Activated CD4-positive, alpha-beta memory T cell treated with anti-CD3 and anti-CD28 coated beads, Interleukin-2, amount 10 ng/mL, durations not matched to agents 7 days and 5 days (primary cell): ENCODE results near the gene SEMA4A. TPM values are rescaled to one million over a fixed set of nuclear protein-coding genes. Genes with fewer than 3 reads are reported as not detected.
A peak's percentile ranks its signal among the peaks of the same experiment; 100 is the strongest.

Source experiments
- CTCF ChIA-PET: fragments of 350-600 bp; sonication (Branson Sonifier 250); formaldehyde crosslinking; loops from one replicate; lab custom pipeline; 2021; ENCODE audit warnings: antibody characterized with exemption, inconsistent platforms; lab: Charles Lee
- POLR2A ChIA-PET: fragments of 350-600 bp; sonication (Branson Sonifier 250); formaldehyde crosslinking; loops from one replicate; lab custom pipeline; 2021; ENCODE audit warnings: antibody characterized with exemption; lab: Charles Lee
- DNase-seq: peaks from one replicate; pipeline ENCODE4 v3.0.0-alpha.2; 2020
- H3K27ac Mint-ChIP-seq: one replicate; pipeline ENCODE4 v1.8.0; 2021; ENCODE audit warnings: mild to moderate bottlenecking, mixed read lengths
- H3K27me3 Mint-ChIP-seq: one replicate; pipeline ENCODE4 v1.8.0; 2021; ENCODE audit warnings: mixed read lengths
- H3K36me3 Mint-ChIP-seq: one replicate; pipeline ENCODE4 v1.8.0; 2021; ENCODE audit warnings: low read depth, mixed read lengths
- H3K4me1 Mint-ChIP-seq: one replicate; pipeline ENCODE4 v1.8.0; 2021; ENCODE audit warnings: mixed read lengths
- H3K4me3 Mint-ChIP-seq: one replicate; pipeline ENCODE4 v1.8.0; 2021; ENCODE audit warnings: mild to moderate bottlenecking, mixed read lengths
- H3K9me3 Mint-ChIP-seq: one replicate; pipeline ENCODE4 v1.8.0; 2021; ENCODE audit warnings: mixed read lengths
- total RNA-seq, 2 experiments: library from RNA; stranded (reverse); gene quantifications; one replicate each; pipeline ENCODE4 v1.2.3, GENCODE V29; 2021

Gene SEMA4A
- total RNA-seq, 2 experiments from 2014 or later, result 20.8 to 21.5 TPM

DNA sequence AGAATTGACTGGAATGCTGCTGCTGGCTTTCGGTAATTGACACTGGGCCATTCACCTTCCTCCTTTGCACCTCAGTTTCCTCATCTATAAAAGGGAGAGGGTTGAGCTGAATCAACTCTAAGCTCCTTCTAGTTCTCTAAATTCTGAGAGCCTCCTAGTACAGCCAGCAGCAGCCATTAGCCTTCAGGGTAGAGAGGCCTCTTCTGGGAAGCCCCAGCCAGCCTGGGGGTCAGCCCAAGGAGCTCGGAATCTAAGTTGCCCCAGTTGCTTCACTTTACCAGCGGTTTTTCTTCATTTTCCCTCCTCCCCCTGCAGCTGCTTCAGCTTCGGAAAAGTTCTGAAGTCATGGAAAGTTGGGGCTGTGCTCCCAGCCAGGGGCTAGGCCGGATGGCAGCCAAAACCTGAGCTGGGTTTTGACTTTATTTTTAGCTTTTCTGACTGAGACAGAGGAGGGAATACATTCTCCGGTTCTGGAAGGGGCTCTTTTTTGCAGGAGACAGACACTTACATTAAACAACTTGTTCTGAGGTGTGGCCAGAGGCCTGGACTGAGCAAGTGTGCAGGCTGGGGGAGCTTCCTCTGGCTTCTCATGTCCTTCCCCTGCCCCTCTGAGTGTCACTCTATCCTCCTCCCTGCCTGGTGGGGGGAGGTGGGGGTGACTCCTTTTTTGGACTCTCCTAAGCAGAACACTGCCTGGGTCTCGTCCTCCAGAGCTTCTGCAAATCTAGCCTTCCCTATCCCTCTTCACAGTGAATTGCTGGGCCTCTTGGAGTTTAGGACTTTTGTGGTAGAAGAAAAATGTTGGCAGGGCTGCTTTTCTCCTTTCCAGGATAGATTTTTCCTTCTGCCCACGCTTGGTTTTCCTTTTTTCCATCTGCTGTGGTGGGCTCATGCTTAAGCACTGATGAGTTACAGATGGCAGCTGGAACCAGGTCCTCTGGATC lies 24.5 kb upstream of the SEMA4A start:
- ChIA-PET POLR2A (interaction anchor here (0.9 to 8.9 kb wide), 10 partner anchors 8 to 902 kb away, joined by 3 to 222 read pairs (median 4); partner anchors contain the start of genes LMNA and PMF1), CTCF (interaction anchor here (0.6 to 11.4 kb wide), 18 partner anchors 9 to 190 kb away, joined by 3 to 612 read pairs (median 5); partner anchors contain the start of genes LMNA and PMF1)
- Mint-ChIP-seq H3K9me3 (no peaks in the 10 kb centered on the region), H3K4me1 (peaks cover 63% of the 10 kb centered on the region), H3K27me3 (no peaks in the 10 kb centered on the region), H3K36me3 (peaks cover 9% of the 10 kb centered on the region), H3K27ac (no peak overlapping the region), H3K4me3 (no peak overlapping the region)
- no peak for DNase-seq

DNA sequence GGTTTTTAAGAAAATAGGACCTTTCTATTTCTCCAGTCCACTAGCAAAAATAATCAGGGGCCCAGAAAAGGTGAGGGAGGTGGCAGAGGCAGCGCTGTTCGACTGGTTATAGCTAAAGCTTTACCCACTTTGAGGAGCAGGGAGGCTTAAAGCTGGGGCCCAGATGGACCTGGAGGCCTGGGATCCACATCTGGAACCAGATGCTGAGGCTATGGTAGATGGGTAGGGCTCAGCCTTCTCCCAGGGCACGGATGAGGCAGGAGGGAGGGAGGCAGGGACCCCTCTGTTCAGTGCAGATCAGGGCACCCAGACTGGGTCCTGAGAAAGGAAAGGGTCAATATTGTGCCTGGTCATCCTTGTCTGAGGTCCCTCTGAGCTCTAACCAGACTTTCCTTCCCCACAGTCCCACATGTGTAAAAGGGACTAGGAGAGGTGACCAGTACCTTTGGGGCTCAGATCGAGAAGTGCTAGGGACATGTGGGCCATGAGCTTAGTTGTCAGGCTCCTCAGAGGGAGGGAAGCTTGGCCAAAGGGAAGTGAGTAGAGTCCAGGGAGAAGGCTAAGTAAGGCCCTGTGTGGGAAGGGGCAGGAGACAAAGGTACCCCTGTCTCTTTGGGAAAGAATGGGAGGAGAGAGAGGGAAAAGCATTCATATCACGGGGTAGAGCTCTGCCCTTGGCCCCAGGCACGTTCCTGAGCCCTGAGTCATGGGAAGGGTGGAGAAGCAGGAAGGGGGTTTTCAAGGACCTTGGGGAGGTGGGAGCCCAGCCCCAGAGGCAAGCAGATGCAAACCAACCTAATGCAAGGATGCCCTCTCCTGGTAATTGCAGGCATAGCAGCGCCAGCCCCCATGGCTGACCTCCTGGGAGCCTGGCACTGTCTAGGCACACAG lies 23.5 kb upstream of the SEMA4A start:
- Mint-ChIP-seq H3K4me1 (peaks cover 53% of the 10 kb centered on the region), H3K9me3 (no peaks in the 10 kb centered on the region), H3K36me3 (peaks cover 14% of the 10 kb centered on the region), H3K4me3 (no peak overlapping the region), H3K27me3 (no peaks in the 10 kb centered on the region), H3K27ac (no peak overlapping the region)
- POLR2A ChIA-PET, result interaction anchor here (0.8 to 8.9 kb wide), 10 partner anchors 15 to 195 kb away, joined by 3 to 222 read pairs (median 4); partner anchors contain the start of genes LMNA and PMF1
- CTCF ChIA-PET, result interaction anchor here (0.6 to 11.4 kb wide), 16 partner anchors 12 to 208 kb away, joined by 3 to 612 read pairs (median 5); partner anchors contain the start of genes CCT3, LMNA and PMF1
- peak; percentile 83 for DNase-seq

DNA sequence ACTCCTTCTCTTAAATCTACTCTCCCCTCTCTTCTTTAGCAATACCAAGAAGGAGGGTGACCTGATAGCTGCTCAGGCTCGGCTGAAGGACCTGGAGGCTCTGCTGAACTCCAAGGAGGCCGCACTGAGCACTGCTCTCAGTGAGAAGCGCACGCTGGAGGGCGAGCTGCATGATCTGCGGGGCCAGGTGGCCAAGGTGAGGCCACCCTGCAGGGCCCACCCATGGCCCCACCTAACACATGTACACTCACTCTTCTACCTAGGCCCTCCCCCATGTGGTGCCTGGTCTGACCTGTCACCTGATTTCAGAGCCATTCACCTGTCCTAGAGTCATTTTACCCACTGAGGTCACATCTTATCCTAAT lies 22.8 kb upstream of the SEMA4A start:
- peaks cover 47% of the 10 kb centered on the region for H3K4me1 Mint-ChIP-seq
- ChIA-PET POLR2A (interaction anchor here (0.8 to 8.9 kb wide), 5 partner anchors 15 to 115 kb away, joined by 3 to 222 read pairs (median 8); partner anchors contain the start of gene LMNA), CTCF (interaction anchor here (1.3 to 11.4 kb wide), 10 partner anchors 12 to 207 kb away, joined by 3 to 612 read pairs (median 6); partner anchors contain the start of genes CCT3, LMNA and PMF1)

DNA sequence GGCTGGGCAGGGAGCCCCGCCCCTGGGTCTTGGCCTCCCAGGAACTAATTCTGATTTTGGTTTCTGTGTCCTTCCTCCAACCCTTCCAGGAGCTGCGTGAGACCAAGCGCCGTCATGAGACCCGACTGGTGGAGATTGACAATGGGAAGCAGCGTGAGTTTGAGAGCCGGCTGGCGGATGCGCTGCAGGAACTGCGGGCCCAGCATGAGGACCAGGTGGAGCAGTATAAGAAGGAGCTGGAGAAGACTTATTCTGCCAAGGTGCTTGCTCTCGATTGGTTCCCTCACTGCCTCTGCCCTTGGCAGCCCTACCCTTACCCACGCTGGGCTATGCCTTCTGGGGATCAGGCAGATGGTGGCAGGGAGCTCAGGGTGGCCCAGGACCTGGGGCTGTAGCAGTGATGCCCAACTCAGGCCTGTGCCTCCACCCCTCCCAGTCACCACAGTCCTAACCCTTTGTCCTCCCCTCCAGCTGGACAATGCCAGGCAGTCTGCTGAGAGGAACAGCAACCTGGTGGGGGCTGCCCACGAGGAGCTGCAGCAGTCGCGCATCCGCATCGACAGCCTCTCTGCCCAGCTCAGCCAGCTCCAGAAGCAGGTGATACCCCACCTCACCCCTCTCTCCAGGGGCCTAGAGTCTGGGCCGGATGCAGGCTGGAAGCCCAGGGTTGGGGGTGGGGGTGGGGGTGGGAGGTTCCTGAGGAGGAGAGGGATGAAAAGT lies 18.5 kb upstream of the SEMA4A start:
- H3K9me3 Mint-ChIP-seq, result no peaks in the 10 kb centered on the region
- ChIA-PET CTCF (interaction anchor here (1.1 to 1.5 kb wide), 3 partner anchors 22 to 185 kb away, joined by 3 read pairs; no protein-coding TSS in a partner anchor), POLR2A (interaction anchor here (1.0 to 1.5 kb wide), 3 partner anchors 11 to 29 kb away, joined by 3 to 5 read pairs (median 4); partner anchors contain the start of gene LMNA)
- no peak overlapping the region for H3K4me3 Mint-ChIP-seq
- H3K36me3 Mint-ChIP-seq, result peaks cover 25% of the 10 kb centered on the region
- H3K27me3 Mint-ChIP-seq, result no peaks in the 10 kb centered on the region
- peaks cover 6% of the 10 kb centered on the region for H3K4me1 Mint-ChIP-seq
- DNase-seq, result no peak
- no peak overlapping the region for H3K27ac Mint-ChIP-seq

More for the DNA sequence above, 22.8 kb upstream of the SEMA4A start:
- no peak overlapping the region for H3K4me3 Mint-ChIP-seq
- no peaks in the 10 kb centered on the region for H3K9me3 Mint-ChIP-seq
- H3K27me3 Mint-ChIP-seq, result no peaks in the 10 kb centered on the region
- peaks cover 14% of the 10 kb centered on the region for H3K36me3 Mint-ChIP-seq
- no peak overlapping the region for H3K27ac Mint-ChIP-seq
- DNase-seq, result no peak

DNA sequence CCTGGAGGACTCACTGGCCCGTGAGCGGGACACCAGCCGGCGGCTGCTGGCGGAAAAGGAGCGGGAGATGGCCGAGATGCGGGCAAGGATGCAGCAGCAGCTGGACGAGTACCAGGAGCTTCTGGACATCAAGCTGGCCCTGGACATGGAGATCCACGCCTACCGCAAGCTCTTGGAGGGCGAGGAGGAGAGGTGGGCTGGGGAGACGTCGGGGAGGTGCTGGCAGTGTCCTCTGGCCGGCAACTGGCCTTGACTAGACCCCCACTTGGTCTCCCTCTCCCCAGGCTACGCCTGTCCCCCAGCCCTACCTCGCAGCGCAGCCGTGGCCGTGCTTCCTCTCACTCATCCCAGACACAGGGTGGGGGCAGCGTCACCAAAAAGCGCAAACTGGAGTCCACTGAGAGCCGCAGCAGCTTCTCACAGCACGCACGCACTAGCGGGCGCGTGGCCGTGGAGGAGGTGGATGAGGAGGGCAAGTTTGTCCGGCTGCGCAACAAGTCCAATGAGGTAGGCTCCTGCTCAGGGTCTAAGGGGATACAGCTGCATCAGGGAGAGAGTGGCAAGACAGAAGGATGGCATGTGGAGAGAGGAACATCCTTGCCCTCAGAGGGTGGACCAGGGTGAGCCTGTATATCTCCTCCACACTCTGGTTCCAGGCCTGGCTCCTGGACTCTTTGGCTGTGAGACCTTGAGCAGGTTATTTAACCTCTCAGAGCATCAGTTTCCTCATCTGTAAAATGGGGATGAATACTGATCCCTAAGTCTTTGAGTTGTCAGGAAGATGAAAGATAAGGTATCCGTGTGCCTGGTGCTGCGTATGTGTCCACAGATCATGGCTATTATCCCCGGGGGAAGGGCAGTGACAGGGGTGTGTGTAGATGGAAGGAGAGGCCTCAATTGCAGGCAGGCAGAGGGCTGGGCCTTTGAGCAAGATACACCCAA lies 17.2 kb upstream of the SEMA4A start:
- Mint-ChIP-seq H3K9me3 (no peaks in the 10 kb centered on the region), H3K4me1 (no peaks in the 10 kb centered on the region), H3K27me3 (no peaks in the 10 kb centered on the region), H3K27ac (no peak overlapping the region), H3K4me3 (no peak overlapping the region), H3K36me3 (peaks cover 23% of the 10 kb centered on the region)
- DNase-seq, result no peak
- ChIA-PET CTCF (interaction anchor here (1.0 to 1.5 kb wide), 4 partner anchors 20 to 183 kb away, joined by 3 to 4 read pairs (median 3); no protein-coding TSS in a partner anchor), POLR2A (interaction anchor here (1.3 kb wide), 1 partner anchor 21 kb away, joined by 5 read pairs; the partner anchor contains the start of gene LMNA)

DNA sequence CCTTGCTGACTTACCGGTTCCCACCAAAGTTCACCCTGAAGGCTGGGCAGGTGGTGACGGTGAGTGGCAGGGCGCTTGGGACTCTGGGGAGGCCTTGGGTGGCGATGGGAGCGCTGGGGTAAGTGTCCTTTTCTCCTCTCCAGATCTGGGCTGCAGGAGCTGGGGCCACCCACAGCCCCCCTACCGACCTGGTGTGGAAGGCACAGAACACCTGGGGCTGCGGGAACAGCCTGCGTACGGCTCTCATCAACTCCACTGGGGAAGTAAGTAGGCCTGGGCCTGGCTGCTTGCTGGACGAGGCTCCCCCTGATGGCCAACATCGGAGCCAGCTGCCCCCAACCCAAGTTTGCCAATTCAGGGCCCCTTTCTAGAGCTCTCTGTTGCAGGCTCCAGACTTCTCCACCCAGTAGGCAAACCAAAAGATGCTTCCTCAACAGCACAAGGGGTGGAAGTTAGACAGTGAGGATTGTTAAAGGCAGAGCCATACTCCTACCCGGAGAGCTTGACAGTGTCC lies 16.4 kb upstream of the SEMA4A start:
- Mint-ChIP-seq H3K9me3 (no peaks in the 10 kb centered on the region), H3K36me3 (peaks cover 20% of the 10 kb centered on the region), H3K4me3 (no peak overlapping the region), H3K27me3 (no peaks in the 10 kb centered on the region), H3K27ac (no peak overlapping the region), H3K4me1 (no peaks in the 10 kb centered on the region)
- ChIA-PET CTCF (interaction anchor here (1.3 kb wide), 2 partner anchors 9 to 46 kb away, joined by 3 to 4 read pairs; no protein-coding TSS in a partner anchor), POLR2A (interaction anchor here (0.8 to 1.0 kb wide), 3 partner anchors 9 to 67 kb away, joined by 3 read pairs; no protein-coding TSS in a partner anchor)
- DNase-seq, result no peak

DNA sequence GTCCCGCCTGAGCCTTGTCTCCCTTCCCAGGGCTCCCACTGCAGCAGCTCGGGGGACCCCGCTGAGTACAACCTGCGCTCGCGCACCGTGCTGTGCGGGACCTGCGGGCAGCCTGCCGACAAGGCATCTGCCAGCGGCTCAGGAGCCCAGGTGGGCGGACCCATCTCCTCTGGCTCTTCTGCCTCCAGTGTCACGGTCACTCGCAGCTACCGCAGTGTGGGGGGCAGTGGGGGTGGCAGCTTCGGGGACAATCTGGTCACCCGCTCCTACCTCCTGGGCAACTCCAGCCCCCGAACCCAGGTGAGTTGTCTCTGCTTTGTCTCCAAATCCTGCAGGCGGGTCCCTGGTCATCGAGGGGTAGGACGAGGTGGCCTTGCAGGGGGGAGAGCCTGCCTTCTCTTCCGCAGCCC lies 14.9 kb upstream of the SEMA4A start:
- ChIA-PET CTCF (interaction anchor here (1.3 kb wide), 1 partner anchor 11 kb away, joined by 3 read pairs; no protein-coding TSS in a partner anchor), POLR2A (no interaction called here)
- H3K4me1 Mint-ChIP-seq, result no peaks in the 10 kb centered on the region
- no peak overlapping the region for H3K27ac Mint-ChIP-seq
- H3K4me3 Mint-ChIP-seq, result no peak overlapping the region
- H3K27me3 Mint-ChIP-seq, result no peaks in the 10 kb centered on the region
- peaks cover 20% of the 10 kb centered on the region for H3K36me3 Mint-ChIP-seq
- no peaks in the 10 kb centered on the region for H3K9me3 Mint-ChIP-seq
- no peak for DNase-seq

DNA sequence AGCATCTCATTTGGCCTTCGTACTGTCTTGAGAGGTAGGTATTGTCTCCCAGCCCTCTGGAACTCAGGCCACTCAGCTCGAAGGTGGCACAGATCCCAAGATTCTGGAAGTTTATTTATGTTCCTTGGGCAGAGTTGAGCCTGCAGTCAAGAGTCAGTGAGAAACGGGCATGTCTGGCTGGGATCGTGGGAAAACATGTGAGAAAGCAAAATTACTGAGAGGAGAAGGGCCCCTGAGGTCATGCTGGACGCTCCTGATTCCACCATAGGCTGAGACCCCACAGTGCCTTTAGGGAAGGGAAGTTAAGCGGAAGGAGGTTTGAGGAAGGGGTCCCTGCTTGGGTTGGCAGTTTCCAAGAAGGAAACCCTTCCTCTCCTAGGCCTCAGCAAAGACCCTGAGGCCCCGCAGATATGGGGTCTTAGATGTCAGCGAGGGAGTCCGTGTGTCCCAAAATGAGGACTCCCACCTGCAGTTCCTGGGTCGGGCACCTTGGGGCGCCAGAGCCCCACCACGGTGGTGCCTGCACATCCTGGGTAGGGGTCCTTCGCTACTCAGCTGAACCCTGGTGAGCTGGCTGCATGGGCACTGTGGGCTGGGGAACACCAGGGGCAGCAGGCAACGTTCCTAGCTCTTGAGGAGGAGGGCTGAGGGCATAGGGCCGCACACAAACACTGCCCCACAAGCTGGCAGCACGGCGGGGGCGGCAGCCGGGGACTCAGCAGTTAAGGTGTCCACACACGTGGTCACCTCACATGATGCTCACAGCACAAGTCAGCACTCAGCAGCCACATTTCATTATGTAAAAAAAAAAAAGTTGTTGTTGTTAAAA lies 12.3 kb upstream of the SEMA4A start:
- H3K4me1 Mint-ChIP-seq, result peaks cover 6% of the 10 kb centered on the region
- peaks cover 11% of the 10 kb centered on the region for H3K36me3 Mint-ChIP-seq
- no peaks in the 10 kb centered on the region for H3K9me3 Mint-ChIP-seq
- DNase-seq, result peak; percentile 34
- H3K27me3 Mint-ChIP-seq, result no peaks in the 10 kb centered on the region
- no peak overlapping the region for H3K27ac Mint-ChIP-seq
- H3K4me3 Mint-ChIP-seq, result no peak overlapping the region
- POLR2A ChIA-PET, result interaction anchor here (0.6 to 2.0 kb wide), 5 partner anchors 57 to 142 kb away, joined by 3 to 6 read pairs (median 5); partner anchors contain the start of genes PMF1 and SMG5
- CTCF ChIA-PET, result interaction anchor here (1.0 to 11.5 kb wide), 9 partner anchors 58 to 181 kb away, joined by 3 to 179 read pairs (median 5); no protein-coding TSS in a partner anchor

DNA sequence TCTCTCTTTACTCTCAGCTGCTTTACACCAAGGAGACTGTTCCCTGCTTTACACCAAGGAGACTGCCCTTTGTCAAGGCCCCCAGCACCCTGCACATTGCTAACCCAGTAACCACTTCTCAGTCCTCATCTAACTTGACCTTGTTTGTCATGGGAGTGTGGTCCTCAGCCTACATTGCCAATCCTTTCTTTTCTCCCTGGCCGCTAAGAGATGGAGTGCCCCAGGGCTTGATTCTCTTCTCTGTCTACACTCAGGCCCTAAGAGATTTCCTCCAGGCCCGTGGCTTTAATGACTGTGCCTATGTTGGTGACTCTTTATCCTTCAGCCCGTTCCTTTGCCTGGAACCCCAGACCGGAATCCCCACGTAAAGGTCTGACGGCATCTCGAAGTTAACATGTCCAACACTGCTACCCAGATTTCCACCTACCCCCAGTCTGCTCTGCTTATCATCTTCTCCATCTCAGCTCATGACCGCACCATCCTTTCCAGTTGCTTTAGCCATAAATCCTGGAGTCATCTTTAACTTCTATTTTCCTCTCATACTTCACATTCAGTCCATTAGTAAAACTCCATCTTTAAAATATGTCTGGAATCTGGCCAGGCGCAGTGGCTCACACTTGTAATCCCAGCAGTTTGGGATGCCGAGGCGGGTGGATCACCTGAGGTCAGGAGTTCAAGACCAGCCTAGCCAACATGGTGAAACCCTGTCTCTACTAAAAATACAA lies 9.5 kb upstream of the SEMA4A start:
- DNase-seq, result no peak
- H3K9me3 Mint-ChIP-seq, result no peaks in the 10 kb centered on the region
- ChIA-PET POLR2A (no interaction called here), CTCF (interaction anchor here (0.8 to 11.5 kb wide), 3 partner anchors 47 to 175 kb away, joined by 3 to 179 read pairs (median 26); no protein-coding TSS in a partner anchor)
- H3K4me3 Mint-ChIP-seq, result no peak overlapping the region
- H3K36me3 Mint-ChIP-seq, result peaks cover 2% of the 10 kb centered on the region
- H3K27me3 Mint-ChIP-seq, result no peaks in the 10 kb centered on the region
- no peak overlapping the region for H3K27ac Mint-ChIP-seq
- peaks cover 26% of the 10 kb centered on the region for H3K4me1 Mint-ChIP-seq
